ENCODE results near the gene DMD. TPM values are rescaled to one million over a fixed set of nuclear protein-coding genes. Genes with fewer than 3 reads are reported as not detected.

The DMD gene
- total RNA-seq, 2 experiments from 2014 or later, result 0.20 to 0.47 TPM

GRCh38 chrX:31236231-31236630 lies 1975.1 kb downstream of the DMD start:
- Histone ChIP-seq H3K4me1 (ENCODE audit: insufficient read depth, low read length) (no peaks in the 10 kb centered on the region), H3K36me3 (ENCODE audit: insufficient read depth, low read length) (no peaks in the 10 kb centered on the region), H3K9me3 (ENCODE audit: control insufficient read depth in 1 of 2, insufficient read depth in 1 of 2, low read length in 2 of 2) (no peaks in the 10 kb centered on the region), H3K27me3 (ENCODE audit: control insufficient read depth in 1 of 2, insufficient read depth in 2 of 2, low read length in 2 of 2) (no peaks in the 10 kb centered on the region), H3K27ac (ENCODE audit: low read depth in 1 of 2, low read length in 2 of 2) (no peak overlapping the region), H3K4me3 (ENCODE audit: low read length) (no peak overlapping the region)
- Mint-ChIP-seq H3K4me1 (ENCODE audit: low read depth) (no peaks in the 10 kb centered on the region), H3K27ac (no peak overlapping the region), H3K4me3 (no peak overlapping the region), H3K27me3 (no peaks in the 10 kb centered on the region), H3K9me3 (no peaks in the 10 kb centered on the region), H3K36me3 (ENCODE audit: low read depth) (no peaks in the 10 kb centered on the region)
- no peak for ATAC-seq (ENCODE audit: poor library complexity)
- TF ChIP-seq CTCF (IDR thresholded peaks at IDR 0.05), result no peak
- CTCF ChIA-PET, result no interaction called here
- DNase-seq, result no peak
- POLR2A ChIA-PET, result no interaction called here
- intact Hi-C loops (cut with DNase I, micrococcal nuclease), result no loop called here

- H3K9me3 Mint-ChIP-seq, result no peaks in the 10 kb centered on the region
- intact Hi-C loops (cut with DNase I, micrococcal nuclease), result no loop called here
- POLR2A ChIA-PET, result no interaction called here
- no peaks in the 10 kb centered on the region for H3K4me1 Mint-ChIP-seq (ENCODE audit: low read depth)
- Histone ChIP-seq H3K27ac (ENCODE audit: low read depth in 1 of 2, low read length in 2 of 2) (no peak overlapping the region), H3K4me3 (ENCODE audit: low read length) (no peak overlapping the region), H3K36me3 (ENCODE audit: insufficient read depth, low read length) (no peaks in the 10 kb centered on the region), H3K27me3 (ENCODE audit: control insufficient read depth in 1 of 2, insufficient read depth in 2 of 2, low read length in 2 of 2) (no peaks in the 10 kb centered on the region), H3K4me1 (ENCODE audit: insufficient read depth, low read length) (no peaks in the 10 kb centered on the region), H3K9me3 (ENCODE audit: control insufficient read depth in 1 of 2, insufficient read depth in 1 of 2, low read length in 2 of 2) (no peaks in the 10 kb centered on the region)
- H3K36me3 Mint-ChIP-seq (ENCODE audit: low read depth), result no peaks in the 10 kb centered on the region
- no peak overlapping the region for H3K27ac Mint-ChIP-seq
- no peaks in the 10 kb centered on the region for H3K27me3 Mint-ChIP-seq
- no peak for DNase-seq
- H3K4me3 Mint-ChIP-seq, result no peak overlapping the region
- TF ChIP-seq CTCF (IDR thresholded peaks at IDR 0.05), result no peak
- CTCF ChIA-PET, result no interaction called here
- ATAC-seq (ENCODE audit: poor library complexity), result no peak
Measured at GRCh38 chrX:31233941-31234496, 1977.3 kb downstream of the DMD start.

- H3K27ac Mint-ChIP-seq, result no peak overlapping the region
- POLR2A ChIA-PET, result no interaction called here
Measured at GRCh38 chrX:31232506-31232905, 1978.8 kb downstream of the DMD start.

More at GRCh38 chrX:31232506-31232905, 1978.8 kb downstream of the DMD start:
- no peak overlapping the region for H3K27ac ChIP-seq (ENCODE audit: low read depth in 1 of 2, low read length in 2 of 2)
- Mint-ChIP-seq H3K36me3 (ENCODE audit: low read depth) (no peaks in the 10 kb centered on the region), H3K4me1 (ENCODE audit: low read depth) (no peaks in the 10 kb centered on the region), H3K9me3 (no peaks in the 10 kb centered on the region), H3K27me3 (no peaks in the 10 kb centered on the region), H3K4me3 (no peak overlapping the region)
- H3K9me3 ChIP-seq (ENCODE audit: control insufficient read depth in 1 of 2, insufficient read depth in 1 of 2, low read length in 2 of 2), result no peaks in the 10 kb centered on the region
- no peak overlapping the region for H3K4me3 ChIP-seq (ENCODE audit: low read length)
- no peak for TF ChIP-seq CTCF (IDR thresholded peaks at IDR 0.05)
- DNase-seq (no peak), ATAC-seq (ENCODE audit: poor library complexity) (no peak)
- H3K4me1 ChIP-seq (ENCODE audit: insufficient read depth, low read length), result no peaks in the 10 kb centered on the region
- CTCF ChIA-PET, result no interaction called here
- no peaks in the 10 kb centered on the region for H3K36me3 ChIP-seq (ENCODE audit: insufficient read depth, low read length)
- H3K27me3 ChIP-seq (ENCODE audit: control insufficient read depth in 1 of 2, insufficient read depth in 2 of 2, low read length in 2 of 2), result no peaks in the 10 kb centered on the region
- intact Hi-C loops (cut with DNase I, micrococcal nuclease), result no loop called here

Data from CD4-positive, alpha-beta T cell (primary cell).